ENCODE data around the gene MVB12B.

DNA sequence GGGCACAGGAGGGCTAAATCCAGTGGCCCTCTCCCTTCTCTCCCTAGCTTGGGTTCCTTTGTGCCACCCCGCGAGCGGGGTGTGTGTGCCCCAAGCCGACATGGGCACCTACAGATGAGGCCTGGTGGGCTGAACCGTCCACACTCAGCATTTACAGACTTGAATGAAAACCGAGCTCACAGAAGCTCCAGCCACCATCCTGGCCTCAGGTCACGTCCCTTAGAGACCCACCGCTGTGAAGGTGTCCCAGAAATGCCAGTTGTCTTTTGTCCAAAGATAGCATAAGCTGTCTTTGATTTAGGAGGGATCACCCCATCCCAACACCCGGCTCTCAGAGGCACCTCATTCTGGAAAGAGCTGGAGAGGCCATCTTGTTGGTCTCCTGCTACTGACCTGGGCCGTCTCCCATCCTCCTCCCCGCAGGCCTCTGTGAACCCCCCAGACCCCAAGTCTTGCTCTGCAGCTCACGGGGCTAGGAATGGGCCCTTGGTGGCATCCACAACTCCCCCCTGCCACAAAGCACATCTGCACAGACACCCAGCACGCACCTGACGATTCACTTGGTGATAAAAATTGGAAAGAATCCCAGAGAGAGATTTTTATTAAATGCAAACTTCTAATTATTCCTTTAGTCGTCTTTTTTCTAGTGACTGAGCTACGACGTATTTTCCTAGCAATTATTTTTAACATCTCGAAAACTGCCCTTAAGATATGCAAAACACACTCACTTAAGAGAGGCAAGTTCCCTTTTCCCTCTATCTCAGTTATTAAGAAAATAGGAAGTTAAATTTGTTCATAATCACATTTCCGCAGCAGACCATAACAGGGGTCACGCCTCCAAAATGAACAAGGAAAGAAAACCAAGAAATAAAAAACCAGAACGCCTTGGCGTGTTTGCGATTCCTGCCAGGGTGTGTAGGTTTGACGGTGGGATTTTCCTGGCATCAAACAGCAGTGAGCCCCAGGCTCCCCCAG, 206.6 kb downstream of the MVB12B start:
- TF ChIP-seq, protein P1, sequence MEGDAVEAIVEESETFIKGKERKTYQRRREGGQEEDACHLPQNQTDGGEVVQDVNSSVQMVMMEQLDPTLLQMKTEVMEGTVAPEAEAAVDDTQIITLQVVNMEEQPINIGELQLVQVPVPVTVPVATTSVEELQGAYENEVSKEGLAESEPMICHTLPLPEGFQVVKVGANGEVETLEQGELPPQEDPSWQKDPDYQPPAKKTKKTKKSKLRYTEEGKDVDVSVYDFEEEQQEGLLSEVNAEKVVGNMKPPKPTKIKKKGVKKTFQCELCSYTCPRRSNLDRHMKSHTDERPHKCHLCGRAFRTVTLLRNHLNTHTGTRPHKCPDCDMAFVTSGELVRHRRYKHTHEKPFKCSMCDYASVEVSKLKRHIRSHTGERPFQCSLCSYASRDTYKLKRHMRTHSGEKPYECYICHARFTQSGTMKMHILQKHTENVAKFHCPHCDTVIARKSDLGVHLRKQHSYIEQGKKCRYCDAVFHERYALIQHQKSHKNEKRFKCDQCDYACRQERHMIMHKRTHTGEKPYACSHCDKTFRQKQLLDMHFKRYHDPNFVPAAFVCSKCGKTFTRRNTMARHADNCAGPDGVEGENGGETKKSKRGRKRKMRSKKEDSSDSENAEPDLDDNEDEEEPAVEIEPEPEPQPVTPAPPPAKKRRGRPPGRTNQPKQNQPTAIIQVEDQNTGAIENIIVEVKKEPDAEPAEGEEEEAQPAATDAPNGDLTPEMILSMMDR (IDR thresholded peaks at IDR 0.05; ENCODE audit: insufficient read depth, low read length, poor library complexity, severe bottlenecking), result no peak
- TF ChIP-seq EZH2phosphoT487 (conservative IDR thresholded peaks at IDR 0.05; ENCODE audit: low read length), result no peak

All from SU-DHL-6 (cell line).